Astrocyte of the cerebellum (primary cell): ENCODE data around the gene FARS2.

ENCODE experiments used
- DNase-seq: peaks from one replicate; pipeline ENCODE4 v3.0.0-alpha.2; 2011; ENCODE audit warnings: low read depth
- H3K4me3 ChIP-seq: 2 replicates; pipeline ENCODE4 v1.5.1; 2011; ENCODE audit warnings: mild to moderate bottlenecking, low read depth, low read length, moderate library complexity
- CTCF ChIP-seq: IDR thresholded peaks from 2 replicates; pipeline ENCODE4 v1.5.1; 2012; ENCODE audit warnings: low read length, low read depth, moderate library complexity, mild to moderate bottlenecking; ENCODE audit errors: missing control alignments
- in situ Hi-C: cut with HindIII; loops from 2 replicates; pipeline ENCODE4 v1.10.0; 2017; ENCODE audit warnings: low sequenced_read_pairs

The FARS2 gene

DNA sequence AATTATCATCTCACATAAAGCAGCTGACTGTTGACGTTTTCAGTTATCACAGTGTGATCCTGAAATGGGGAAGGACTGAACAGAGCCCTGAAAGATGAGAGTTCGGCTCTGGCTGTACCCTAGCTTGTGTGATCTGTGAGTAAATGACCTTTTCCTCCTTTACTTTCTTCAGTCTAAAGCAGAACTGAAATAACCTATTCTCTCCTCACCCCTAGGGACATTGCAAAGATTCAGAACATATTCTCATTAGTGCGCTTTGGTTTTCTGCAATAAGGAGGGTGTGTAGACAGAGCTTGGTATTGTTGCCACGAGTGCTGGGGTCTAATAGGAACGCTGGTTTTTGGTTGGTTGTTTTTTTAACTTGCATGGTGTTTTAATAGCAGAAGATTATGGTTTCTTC lies 16.7 kb downstream of the FARS2 start:
- H3K4me3 ChIP-seq: no peak overlapping the region
- in situ Hi-C loops: no loop called here
- TF ChIP-seq CTCF: no peak
- DNase-seq: no peak

GRCh38 chr6:5278565-5279120 lies 17.3 kb downstream of the FARS2 start:
- in situ Hi-C loops: no loop called here
- DNase-seq: no peak
- H3K4me3 ChIP-seq: no peak overlapping the region
- no peak for TF ChIP-seq CTCF

GRCh38 chr6:5279891-5280338 lies 18.6 kb downstream of the FARS2 start:
- no peak overlapping the region for H3K4me3 ChIP-seq
- DNase-seq: no peak
- TF ChIP-seq CTCF: no peak
- in situ Hi-C loops: no loop called here

DNA sequence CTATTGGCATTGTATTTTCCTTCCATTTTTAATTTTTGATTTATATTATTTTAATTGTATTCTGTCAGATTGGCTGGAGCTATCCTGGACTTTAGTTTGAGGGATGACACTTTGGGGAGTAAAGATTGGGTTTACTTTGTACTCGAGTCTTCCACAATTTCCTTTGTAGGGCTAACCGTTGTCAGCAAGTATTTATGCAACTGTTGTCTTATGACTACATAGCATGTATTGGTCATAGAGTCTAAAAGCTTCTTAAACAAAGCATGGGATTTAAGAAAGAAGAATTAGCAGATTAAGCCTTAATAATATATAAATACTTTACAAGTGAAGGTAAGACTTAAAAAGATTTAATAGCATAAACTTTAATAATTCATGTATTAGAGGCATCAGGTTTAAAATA lies 19.6 kb downstream of the FARS2 start:
- in situ Hi-C loops: no loop called here
- no peak for TF ChIP-seq CTCF

GRCh38 chr6:5282191-5282623 lies 20.9 kb downstream of the FARS2 start:
- no peak overlapping the region for H3K4me3 ChIP-seq
- no peak for DNase-seq
- in situ Hi-C loops: no loop called here
- no peak for TF ChIP-seq CTCF

More for the DNA sequence above, 19.6 kb downstream of the FARS2 start:
- no peak overlapping the region for H3K4me3 ChIP-seq
- no peak for DNase-seq

- no peak for DNase-seq
- TF ChIP-seq CTCF: no peak
- H3K4me3 ChIP-seq: no peak overlapping the region
- in situ Hi-C loops: no loop called here
Measured at GRCh38 chr6:5285081-5285480, 23.8 kb downstream of the FARS2 start.
